GM19043 (cell line): ENCODE data around the gene MNAT1.
A peak's percentile ranks its signal among the peaks of the same experiment; 100 is the strongest.
"Not testable (repeated sequence)": the region's sequence is repeated elsewhere in the genome, so short reads cannot be mapped to it uniquely, and the experiment has no call there.

Source experiments
- ATAC-seq: cut with Tn5 transposase; IDR thresholded peaks from one replicate; pipeline ENCODE4 v1.9.1; 2021; ENCODE audit warnings: low read depth; ENCODE audit not compliant: unreplicated experiment

Gene MNAT1

DNA sequence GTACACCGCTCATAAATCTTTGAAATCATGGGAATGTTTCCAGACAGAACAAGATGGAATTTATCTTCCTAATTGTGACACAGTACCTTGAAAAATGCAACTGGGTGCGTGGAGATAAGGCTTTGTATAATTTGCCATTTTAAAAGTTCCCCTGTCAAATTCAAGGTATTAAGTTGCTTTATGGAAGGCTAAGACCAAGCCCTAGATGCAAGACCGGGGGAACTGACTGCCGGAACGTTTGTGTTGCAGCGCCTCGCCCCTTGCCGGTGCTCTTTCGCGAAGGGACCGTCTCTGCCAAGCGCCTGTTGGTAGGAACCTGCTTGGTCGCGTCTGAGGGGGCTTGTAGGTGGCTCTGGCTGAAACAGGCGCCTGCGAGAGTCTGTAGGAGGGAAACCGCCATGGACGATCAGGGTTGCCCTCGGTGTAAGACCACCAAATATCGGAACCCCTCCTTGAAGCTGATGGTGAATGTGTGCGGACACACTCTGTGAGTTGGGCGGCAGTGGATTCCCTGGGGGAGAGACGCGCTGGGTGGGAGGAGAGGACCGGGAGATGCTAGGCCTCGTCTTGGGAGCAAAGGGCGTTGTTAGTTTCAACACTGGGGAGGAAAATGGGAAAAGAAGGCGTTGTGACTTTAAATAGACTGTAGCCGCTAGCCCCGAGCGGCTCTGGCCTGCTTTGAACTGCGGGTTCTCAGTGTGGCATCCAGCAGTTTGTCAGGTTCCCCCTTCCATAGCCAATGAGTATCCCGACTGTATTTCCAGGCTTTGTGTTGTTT lies at the start of gene MNAT1:
TSS of gene MNAT1 (plus strand) at position 297 of the 778 bp plus-strand sequence. CDS start at position 399, 102 bp downstream.
- ATAC-seq: peak; percentile 92

DNA sequence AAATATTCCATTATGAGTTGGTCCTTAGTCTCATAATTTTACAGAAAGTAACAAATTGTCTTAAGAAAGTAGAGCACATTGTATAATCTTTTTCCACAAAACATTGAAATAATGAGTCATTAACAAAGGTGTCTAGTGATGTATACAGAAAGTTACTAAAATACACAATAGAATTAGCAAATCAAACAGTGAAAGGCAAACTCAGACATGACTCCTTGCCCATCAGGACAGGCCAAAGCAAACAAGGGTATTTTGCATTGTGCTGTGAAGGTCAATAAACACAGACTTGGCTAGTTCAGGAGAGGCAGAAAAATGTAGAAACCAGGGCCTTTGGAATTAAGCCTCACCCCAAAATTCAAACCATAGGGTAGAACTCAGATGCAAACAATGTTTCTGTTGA lies 47.7 kb upstream of the MNAT1 start:
- no peak for ATAC-seq

DNA sequence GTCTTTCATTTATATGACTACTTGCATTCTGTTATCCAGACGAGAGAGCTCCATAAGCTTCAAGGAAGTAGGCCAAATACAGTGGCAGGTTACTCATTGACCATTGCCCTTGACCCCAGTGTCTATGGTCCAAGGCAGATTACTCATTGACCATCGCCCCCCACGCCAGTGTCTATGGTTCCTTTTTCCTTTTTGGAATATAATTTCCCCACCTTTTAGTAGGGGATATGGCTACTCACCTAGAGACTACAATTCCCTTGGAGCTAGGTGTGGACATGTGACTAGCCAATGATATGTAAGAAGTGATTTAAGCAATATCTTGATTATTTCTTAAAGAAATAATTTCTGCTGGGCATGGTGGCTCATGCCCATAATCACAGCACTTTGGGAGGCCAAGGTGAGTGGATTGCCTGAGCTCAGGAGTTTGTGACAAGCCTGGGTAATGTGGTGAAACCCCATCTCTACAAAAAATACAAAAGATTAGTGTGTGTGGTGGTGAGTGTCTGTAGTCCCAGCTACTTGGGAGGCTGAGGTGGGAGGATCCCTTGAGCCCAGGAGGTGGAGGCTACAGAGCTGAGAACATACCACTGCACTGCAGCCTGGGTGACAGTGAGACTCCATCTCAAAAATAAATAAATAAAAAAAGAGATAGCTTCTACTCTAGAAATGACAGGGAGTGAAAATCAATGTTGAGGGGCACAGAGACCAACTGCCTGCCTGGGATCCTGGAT lies 43.0 kb upstream of the MNAT1 start:
- no peak for ATAC-seq

DNA sequence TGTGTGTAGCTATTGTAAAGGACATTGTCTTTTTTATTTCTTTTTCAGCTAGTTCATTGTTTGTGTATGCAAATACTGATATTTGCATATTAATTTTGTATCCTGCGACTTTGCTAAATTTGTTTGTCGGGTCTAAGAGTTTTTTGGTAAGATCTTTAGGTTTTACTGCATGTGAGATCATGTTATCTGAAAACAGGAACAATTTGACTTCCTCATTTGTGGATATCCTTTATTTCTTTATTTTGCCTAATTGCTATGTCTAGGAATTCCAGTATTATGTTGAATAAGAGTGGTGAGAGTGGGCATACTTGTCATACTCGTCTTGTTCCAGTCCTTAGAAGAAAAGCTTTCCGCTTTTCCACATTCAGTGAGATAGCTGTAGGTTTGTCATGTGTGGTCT lies 39.2 kb upstream of the MNAT1 start:
- no peak for ATAC-seq

DNA sequence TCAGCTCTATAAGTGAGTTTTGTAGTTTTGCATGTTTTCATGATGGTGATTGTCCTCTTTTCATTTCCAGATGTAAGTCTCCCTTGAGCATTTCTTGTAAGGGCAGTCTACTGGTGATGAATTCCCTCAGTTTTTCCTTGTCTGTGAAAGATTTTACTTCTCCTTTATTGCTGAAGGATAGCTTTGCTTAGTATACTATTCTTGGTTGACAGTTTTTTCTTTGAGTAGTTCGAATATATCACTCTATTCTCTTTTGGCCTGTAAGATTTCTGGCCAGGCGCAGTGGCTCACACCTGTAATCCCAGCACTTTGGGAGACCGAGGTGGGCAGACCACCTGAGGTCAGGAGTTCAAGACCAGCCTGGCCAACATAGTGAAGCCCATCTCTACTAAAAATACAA lies 34.0 kb upstream of the MNAT1 start:
- ATAC-seq: no peak

DNA sequence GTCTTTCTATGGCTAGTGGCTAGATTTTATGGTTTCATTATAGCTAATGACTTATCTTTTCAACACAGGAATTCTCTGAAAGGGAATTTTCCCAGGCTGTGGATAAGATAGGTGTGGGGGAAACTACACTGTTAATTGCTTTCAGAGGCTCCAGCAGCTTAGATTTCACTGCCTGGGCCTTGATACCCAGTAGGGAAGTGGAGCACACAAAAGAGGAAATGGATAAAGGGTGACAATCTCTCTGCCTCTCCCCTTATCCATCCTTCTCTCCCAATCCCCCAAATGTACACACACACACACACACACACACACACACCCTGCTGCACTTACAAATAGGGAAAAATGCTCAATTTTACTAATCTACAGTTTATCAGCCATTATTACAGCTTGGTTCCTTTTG lies 29.5 kb upstream of the MNAT1 start:
- ATAC-seq: no peak

DNA sequence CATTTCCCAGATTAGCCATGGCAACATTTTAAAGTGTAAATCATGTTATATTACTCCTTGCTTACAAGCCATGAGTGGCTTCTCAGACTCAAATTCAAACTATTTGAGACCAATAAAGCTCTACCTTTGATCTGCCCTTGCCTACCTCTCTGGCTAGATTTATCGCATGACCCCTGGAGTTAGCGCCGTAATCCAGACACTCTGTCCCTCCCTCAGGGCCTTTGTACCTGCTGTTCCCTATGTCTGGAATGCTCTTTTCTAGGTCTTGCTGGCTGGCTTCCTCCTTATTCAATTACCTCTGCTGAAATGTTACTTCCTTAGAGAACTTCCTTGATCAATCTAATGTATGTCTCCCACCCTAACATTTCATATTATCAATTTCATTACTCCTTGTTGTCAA lies 26.7 kb upstream of the MNAT1 start:
- ATAC-seq: no peak

DNA sequence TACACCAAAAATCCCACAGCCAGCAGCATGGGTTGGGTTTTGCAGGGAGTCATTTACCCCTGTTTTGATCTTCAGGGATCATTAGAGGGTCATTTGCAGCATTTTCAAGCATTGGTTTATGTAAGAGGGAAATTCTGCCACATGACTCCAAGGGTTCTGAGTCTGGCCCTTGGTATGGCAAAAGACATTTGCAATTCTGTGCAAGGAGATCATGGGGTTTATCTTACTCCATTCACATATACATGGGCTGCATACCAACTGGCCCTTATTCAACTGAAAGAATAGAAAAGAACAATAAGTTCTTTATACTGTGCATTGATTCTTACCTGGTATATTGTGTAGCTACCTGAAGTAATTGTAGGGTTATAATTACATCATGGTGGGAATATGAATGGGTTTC lies 24.1 kb upstream of the MNAT1 start:
- ATAC-seq: no peak

DNA sequence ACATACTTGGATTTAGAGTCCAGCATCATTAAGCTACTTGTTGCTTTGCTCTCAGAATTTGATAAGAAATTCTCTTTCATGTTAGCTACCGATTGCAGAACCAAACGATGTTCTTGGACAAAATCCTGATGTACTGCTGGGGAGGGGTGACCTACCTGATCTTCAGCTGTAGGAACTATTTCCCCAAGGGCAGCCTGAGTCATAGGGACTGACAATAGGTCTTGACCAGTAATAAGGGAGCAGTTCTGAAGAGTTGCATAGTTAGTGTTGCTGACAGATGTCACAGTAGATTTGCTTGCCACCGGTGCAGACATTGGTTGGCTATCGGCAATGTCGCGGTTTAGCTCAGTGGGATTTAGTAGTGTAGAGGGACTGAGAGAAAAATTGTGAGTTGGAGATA lies 21.0 kb upstream of the MNAT1 start:
- no peak for ATAC-seq

DNA sequence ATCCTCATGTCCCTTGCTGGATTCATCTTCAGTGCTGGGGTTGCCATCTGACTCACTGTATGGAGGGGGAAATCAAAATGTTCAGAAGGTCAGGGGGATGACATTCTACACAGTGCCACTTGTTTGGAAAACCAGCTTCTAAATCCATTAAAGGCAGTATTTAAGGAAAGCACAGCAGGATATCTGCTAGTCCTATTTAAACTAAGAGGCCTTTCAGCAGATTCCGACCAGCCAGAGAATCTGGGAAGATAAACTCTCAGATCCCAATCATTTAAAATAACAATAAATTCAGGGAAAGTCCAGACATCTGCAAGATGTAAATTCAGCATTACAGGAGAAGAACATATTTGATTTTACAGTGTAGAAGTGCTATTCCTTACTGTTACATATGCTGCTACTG lies 14.2 kb upstream of the MNAT1 start:
- no peak for ATAC-seq

DNA sequence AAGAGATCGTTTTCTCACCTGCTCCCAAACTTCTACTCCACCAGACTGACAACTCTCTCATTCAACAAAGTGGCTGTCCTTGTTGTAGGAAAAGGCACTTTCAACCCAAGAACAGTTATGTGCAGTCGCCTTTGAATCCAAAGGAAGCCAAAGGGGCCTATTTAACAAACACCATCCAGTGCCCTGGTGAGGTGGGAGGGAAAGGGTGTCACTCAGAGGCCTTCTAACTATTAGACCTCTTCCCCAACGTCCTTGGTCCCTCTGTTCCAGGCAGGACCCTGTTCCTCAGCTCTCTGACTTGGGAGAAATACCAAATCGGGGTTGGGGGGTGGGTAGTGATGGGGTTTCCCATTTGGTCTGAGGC lies 13.6 kb upstream of the MNAT1 start:
- ATAC-seq: no peak

DNA sequence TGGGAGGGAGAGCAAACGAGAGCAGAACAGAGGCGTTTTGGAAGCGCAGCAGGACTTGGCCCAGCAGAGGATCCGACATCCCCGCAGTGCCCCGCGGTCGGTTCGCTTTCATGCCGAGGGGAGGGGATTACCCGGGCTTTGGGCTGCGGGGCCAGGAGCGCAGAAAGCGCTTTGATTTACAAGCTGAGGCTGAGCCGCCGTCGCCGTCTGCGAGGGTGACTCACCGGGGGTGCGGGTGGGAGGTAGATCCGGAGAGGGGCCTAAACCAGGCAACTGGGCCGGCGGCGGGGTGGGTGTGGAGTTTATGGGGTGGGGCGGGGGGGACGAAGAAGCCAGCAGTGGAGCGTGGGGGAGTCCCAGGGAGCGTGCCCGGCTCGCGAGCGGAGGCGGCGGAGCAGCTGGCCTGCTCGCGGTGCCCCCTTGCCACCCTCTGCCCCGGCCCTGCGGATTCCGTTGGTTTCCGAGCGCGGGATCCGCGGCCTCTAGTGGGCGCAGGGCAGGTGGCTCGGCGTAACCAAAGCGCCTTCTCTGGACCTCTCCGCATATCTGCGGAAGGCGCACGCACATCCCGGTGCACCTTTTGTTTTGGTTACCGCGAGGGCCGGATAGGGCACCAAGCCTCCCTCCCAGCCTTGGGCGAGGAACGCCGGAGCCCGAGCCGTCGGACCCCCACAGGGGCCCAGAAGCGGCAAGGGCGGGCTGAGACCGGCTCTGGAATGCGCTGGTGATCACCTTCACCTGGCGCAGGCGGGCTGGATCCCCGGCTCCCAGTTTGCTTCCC lies 13.0 kb upstream of the MNAT1 start:
- no peak for ATAC-seq

DNA sequence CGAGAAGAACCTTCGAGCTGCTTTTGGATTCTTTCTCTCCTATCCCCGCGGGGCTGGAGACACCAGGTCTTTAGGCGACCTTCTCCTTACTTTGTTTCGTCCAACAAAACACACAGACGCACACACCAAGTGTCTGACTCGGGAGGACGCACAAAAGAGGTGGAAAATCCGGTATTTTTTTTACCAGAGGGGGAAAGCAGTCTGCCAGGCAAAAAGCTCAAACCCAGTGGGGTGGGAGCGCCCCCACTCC lies 12.5 kb upstream of the MNAT1 start:
- ATAC-seq: no peak

DNA sequence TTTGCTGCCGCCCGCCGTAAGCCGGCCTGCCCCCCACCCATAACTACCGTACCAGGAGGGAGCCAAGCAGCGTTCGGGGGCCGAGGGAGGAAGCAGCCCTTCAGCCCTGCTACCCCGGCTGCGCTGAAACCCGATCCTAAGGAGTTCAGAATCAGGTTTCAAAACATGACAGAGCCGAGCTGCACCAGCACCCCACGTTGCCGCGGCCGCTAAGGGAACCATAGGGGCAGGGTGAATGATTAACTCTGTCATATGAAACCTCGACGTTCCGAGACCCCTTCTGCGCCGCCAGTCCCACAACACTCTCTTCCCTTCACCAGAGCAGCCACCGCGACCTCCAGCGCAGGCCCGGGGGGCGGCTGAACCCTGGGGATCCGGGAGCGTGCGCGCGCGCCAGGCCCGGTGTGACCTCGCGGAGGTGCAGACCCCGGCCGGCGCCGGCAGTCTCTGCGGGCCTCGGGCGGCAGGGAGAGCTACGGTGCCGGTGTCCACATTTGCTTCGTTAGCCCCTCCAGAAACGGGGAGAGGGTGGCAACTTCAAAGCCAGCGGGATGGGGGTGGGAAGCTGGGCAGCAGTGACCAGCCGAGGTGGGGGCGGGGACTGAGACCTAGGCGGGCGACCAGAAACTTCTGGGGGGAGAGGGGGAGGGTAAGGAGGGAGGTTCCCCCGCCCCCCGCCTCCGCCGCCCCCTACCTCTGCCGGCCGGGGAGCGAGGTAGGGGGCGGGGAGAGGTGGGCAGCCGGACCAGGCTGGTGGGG lies 12.0 kb upstream of the MNAT1 start:
- no peak for ATAC-seq

DNA sequence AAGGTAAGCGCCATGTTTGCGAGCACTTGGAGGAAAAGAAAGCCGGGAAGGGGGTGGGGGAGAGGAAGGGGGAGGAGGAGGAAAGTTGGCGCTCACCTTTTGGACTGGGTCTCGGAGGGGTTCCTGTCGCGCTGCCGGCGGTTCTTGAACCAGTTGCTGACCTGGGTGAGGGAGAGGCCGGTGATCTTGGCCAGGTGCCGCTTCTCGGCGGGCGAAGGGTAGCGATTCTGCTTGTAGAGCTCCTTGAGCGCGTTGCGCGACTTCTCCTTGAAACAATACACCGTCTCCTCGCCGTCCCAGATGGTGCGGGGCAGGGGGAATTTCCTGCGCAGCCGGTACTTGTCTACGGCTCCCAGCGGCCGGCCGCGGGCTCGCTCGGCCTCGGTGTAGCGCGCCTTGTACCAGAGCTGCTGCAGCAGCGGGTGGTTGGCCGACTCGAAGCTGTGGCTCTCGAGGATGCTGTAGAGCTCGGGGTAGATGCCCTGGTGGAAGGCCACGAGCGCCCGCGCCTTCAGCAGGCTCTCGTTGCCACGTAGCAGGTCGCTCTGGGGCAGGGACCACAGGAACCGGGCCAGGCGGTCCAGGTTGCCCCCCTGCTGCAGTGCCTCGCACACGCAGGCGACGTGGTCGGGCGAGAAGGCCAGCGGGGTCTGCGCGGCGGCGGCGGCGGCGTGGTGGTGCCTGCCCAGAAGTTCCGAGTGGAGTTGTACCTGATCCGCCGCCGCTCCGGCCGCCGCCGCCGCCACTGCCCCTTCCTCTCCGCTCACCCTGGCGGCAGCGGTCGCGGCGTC lies 11.2 kb upstream of the MNAT1 start:
- no peak for ATAC-seq

DNA sequence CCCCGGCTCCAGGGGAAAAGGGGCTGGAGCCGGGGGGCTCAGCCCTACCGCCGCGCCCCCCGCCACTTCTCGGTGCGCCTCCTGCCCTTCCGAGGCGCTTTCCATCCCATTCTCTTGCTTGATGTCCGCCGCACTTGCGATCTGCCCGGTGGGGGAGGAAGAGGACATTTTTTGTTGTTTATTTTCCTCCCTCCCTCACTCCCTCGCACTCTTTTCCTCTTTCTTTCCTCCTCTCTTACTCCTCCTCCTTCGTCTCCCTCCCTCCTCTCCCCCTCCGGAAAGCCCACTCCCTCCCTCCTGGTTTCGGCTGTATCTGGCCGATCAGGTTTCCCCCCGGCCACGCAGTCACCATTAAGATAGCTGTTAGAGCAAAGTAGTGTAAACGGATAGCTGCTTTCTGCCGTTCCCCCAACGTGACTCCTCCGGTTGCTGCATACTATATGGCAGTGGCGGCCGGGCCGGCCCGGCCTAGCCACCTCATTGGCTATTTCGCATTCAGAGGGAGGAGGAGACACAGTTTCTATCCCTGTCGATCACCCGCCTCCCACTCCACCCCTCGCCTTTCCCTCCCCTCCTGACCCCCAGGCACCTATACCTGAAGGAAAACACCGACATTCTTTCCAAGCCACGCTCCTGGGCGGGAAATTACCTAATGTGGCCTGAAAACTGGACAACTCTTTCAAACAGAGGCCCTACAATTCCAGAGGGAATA lies 10.5 kb upstream of the MNAT1 start, which contains the start of gene SIX4:
TSS of gene SIX4 (minus strand) at position 445 of the 712 bp plus-strand sequence. CDS start at position 168, 277 bp downstream.
- no peak for ATAC-seq

DNA sequence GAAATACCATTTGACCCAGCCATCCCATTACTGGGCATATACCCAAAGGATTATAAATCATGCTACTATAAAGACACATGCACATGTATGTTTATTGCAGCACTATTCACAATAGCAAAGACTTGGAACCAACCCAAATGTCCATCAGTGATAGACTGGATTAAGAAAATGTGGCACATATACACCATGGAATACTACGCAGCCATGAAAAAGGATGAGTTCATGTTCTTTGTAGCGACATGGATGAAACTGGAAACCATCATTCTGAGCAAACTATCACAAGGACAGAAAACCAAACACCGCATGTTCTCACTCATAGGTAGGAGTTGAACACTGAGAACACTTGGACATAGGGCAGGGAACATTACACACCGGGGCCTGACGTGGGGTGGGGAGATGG lies 3.3 kb upstream of the MNAT1 start:
- not testable (repeated sequence) for ATAC-seq

DNA sequence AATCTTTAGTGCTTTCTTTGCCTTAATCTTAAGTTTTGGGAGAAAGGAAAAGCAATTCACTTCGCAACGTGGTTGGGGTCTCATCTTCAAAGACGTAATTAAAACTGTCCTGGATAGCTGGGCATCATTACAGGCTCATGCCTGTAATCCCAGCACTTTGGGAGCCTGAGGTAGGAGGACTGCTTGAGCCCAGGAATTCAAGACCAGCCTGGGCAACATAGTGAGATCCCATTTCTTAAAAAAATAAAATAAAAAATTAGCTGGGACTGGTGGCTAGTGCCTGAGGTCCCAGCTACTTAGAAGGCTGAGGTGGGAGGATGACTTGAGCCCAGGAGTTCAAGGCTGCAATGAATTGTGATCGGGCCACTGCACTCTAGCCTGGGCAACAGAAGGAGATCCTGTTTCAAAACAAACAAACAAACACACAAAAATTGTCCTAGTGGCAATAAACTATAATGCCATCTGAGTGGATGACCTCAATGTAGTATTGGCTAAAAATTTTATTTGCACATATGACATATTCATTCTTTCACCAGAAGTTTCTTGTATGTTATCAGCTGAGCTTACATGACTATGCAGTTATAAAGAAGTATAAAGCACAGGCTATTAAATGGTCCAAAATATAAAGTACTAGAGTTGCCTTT lies 1.6 kb upstream of the MNAT1 start:
- ATAC-seq: no peak

DNA sequence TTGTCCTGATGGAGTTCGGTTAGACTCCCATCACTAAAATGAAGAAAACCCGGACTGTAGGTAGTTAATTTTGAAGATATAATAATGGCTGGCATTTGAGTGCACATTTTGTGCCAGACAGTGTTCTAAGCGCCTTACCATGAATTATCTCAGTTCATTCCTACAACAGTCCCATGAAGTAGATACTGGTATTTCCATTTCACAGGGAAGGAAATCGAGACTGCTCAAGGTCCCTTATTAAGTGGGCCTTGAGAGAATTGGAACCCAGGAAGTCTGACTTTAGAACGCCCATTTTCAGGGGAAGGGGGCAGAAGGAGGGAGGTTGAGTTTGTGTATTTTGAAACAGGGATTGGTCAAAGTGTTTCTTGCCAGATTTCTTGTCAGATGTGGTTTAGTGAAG lies 855 bp downstream of the MNAT1 start:
- no peak for ATAC-seq
